T-helper 2 cell treated with Interferon-gamma antibody and Interleukin-4, amounts not matched to agents 5 μg/mL and 100 μg/mL, for 36 hours (primary cell): ENCODE data around the gene TP53I3.

Experiments used
- DNase-seq: peaks from one replicate; pipeline ENCODE4 v3.0.0; 2021; ENCODE audit warnings: low spot score
- H3K27ac Mint-ChIP-seq: one replicate; pipeline ENCODE4 v1.8.0; 2021; ENCODE audit warnings: mild to moderate bottlenecking, mixed read lengths
- H3K27me3 Mint-ChIP-seq: one replicate; pipeline ENCODE4 v1.8.0; 2021; ENCODE audit warnings: low read depth, mixed read lengths
- H3K36me3 Mint-ChIP-seq: one replicate; pipeline ENCODE4 v1.8.0; 2021; ENCODE audit warnings: low read depth, mixed read lengths
- H3K4me1 Mint-ChIP-seq: one replicate; pipeline ENCODE4 v1.8.0; 2021; ENCODE audit warnings: low read depth, mixed read lengths
- H3K4me3 Mint-ChIP-seq: one replicate; pipeline ENCODE4 v1.8.0; 2022; ENCODE audit warnings: mild to moderate bottlenecking, moderate library complexity, mixed read lengths
- H3K9me3 Mint-ChIP-seq: one replicate; pipeline ENCODE4 v1.8.0; 2021; ENCODE audit warnings: mixed read lengths

Gene TP53I3

DNA sequence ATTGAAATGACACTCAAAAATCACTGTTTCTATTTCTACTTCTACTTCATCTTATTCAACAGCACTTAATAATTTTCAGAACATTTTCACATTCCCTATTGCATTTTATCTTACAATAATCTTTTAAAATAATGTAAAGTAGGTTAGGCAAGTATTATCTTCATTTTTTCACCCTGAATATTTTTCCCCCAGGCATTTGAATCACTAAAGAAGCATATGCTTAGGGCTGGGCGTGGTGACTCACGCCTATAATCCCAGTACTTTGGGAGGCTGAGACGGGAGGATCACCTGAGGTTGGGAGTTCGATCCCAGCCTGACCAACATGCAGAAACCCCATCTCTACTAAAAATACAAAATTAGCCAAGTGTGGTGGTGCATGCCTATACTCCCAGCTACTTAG lies 44.1 kb downstream of the TP53I3 start:
- peaks cover 16% of the 10 kb centered on the region for H3K36me3 Mint-ChIP-seq
- peaks cover 11% of the 10 kb centered on the region for H3K4me1 Mint-ChIP-seq
- no peak overlapping the region for H3K4me3 Mint-ChIP-seq
- H3K27me3 Mint-ChIP-seq, result no peaks in the 10 kb centered on the region
- H3K27ac Mint-ChIP-seq, result no peak overlapping the region
- H3K9me3 Mint-ChIP-seq, result no peaks in the 10 kb centered on the region
- DNase-seq, result no peak

DNA sequence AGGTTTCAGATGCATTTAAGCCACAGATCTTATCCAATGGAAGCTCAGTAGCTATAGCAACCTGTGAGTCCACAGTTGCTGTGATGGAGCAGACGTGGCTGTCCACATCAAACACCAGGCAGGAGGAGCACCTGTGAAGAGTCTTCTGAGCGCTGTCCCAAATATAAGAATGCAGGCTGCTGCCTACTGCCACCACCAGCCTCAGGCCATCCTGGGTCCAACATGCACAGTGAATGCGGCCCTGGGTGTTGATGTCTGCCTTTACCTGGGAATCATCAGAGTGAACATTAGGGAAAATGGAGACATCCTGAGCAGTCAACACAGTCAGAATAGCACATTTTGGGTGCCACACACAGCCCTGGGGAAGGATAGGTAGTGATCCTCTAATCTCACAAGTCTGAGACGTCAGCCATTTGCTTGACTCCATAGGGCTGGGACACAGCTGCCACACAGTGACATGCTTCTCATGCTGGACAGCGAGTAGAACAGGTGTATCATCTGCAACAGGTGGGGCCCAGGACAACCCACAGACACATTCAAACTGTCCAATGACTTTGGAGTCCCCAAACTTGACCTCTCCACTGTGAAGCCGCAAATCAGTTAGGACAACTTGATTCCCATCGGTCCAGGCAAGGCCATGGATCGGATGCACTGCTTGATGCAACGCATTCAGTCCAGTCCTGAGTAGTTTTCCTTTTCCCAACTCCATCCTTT lies 45.7 kb downstream of the TP53I3 start:
- Mint-ChIP-seq H3K27ac (no peak overlapping the region), H3K9me3 (no peaks in the 10 kb centered on the region), H3K27me3 (no peaks in the 10 kb centered on the region), H3K4me3 (no peak overlapping the region), H3K4me1 (peaks cover 10% of the 10 kb centered on the region), H3K36me3 (peaks cover 16% of the 10 kb centered on the region)
- no peak for DNase-seq
